SK-N-SH (cell line): Measurements from ENCODE around the gene BSG. TPM values are rescaled to one million over a fixed set of nuclear protein-coding genes. Genes with fewer than 3 reads are reported as not detected.

ENCODE experiments used
- CTCF ChIA-PET: fragments of 300-600, 350-600 bp; formaldehyde crosslinking; extraction: SDS; loops from one replicate; lab custom pipeline; 2021; lab: Yijun Ruan, JAX
- POLR2A ChIA-PET: fragments of 350-600 bp; sonication (Branson Sonifier 250); formaldehyde crosslinking; extraction: SDS; loops from one replicate; lab custom pipeline; 2020; ENCODE audit warnings: antibody characterized with exemption, inconsistent platforms; lab: Yijun Ruan, JAX
- DNase-seq: peaks from one replicate; pipeline ENCODE4 v3.0.0; 2012
- H2AFZ ChIP-seq: fragments of 200-600 bp; sonication (generic); 2 replicates; pipeline ENCODE4 v1.8.1; 2016; ENCODE audit warnings: antibody characterized with exemption, mild to moderate bottlenecking, low read depth
- H3F3A ChIP-seq: fragments of 200-600 bp; sonication (generic); replicated peaks from 2 replicates; pipeline ENCODE3; 2016; ENCODE audit warnings: antibody characterized with exemption, mild to moderate bottlenecking; ENCODE audit not compliant: insufficient read depth
- H3K27ac ChIP-seq, 2 experiments: fragments of 200-500 bp in 1 of 2; fragments of 200-600 bp in 1 of 2; sonication (Bioruptor generic) in 1 of 2; sonication (generic), shearing (Covaris generic) in 1 of 2; 2 replicates each; pipeline versions ENCODE4 v1.5.1 to v1.6.1; 2014 to 2016; ENCODE audit warnings: low read depth in 2 of 2, inconsistent platforms in 1 of 2, low read length in 1 of 2, mild to moderate bottlenecking in 1 of 2, mixed read lengths in 1 of 2
- H3K27me3 ChIP-seq: fragments of 200-600 bp; sonication (generic), shearing (Covaris generic); 2 replicates; pipeline ENCODE4 v1.6.1; 2016; ENCODE audit warnings: mixed run types; ENCODE audit not compliant: insufficient read depth
- H3K36me3 ChIP-seq, 2 experiments: fragments of 200-500 bp in 1 of 2; fragments of 200-600 bp in 1 of 2; sonication (Bioruptor generic) in 1 of 2; sonication (generic) in 1 of 2; replicated peaks in 1 of 2; 2 replicates each; pipeline versions ENCODE3 to v1.5.1; 2014 to 2016; ENCODE audit warnings: low read length in 1 of 2, mild to moderate bottlenecking in 1 of 2; ENCODE audit not compliant: insufficient read depth in 2 of 2, control insufficient read depth in 1 of 2
- H3K4me1 ChIP-seq, 2 experiments: fragments of 200-500 bp in 1 of 2; fragments of 200-600 bp in 1 of 2; sonication (Bioruptor generic) in 1 of 2; sonication (generic), shearing (Covaris generic) in 1 of 2; 2 replicates each; pipeline versions ENCODE4 v1.5.1 to v1.6.1; 2014 to 2016; ENCODE audit warnings: low read depth in 1 of 2, low read length in 1 of 2, mixed run types in 1 of 2; ENCODE audit not compliant: insufficient read depth in 2 of 2, control insufficient read depth in 1 of 2
- H3K4me2 ChIP-seq: fragments of 200-600 bp; sonication (generic), shearing (Covaris generic); 2 replicates; pipeline ENCODE4 v1.6.1; 2017; ENCODE audit warnings: mixed run types
- H3K4me3 ChIP-seq, 2 experiments: fragments of 200-500 bp in 1 of 2; fragments of 200-600 bp in 1 of 2; sonication (Bioruptor generic) in 1 of 2; sonication (generic), shearing (Covaris generic) in 1 of 2; 2 replicates each; pipeline versions ENCODE4 v1.5.1 to v1.8.1; 2014 to 2016; ENCODE audit warnings: low read depth in 2 of 2, inconsistent platforms in 1 of 2, low read length in 1 of 2, mild to moderate bottlenecking in 1 of 2, mixed read lengths in 1 of 2, moderate library complexity in 1 of 2
- H3K79me2 ChIP-seq: fragments of 200-600 bp; sonication (generic); 2 replicates; pipeline ENCODE4 v1.8.1; 2017; ENCODE audit warnings: mild to moderate bottlenecking; ENCODE audit not compliant: insufficient read depth
- H3K9ac ChIP-seq: fragments of 200-600 bp; sonication (generic); 2 replicates; pipeline ENCODE4 v1.6.1; 2017; ENCODE audit warnings: mixed run types
- H3K9me2 ChIP-seq: fragments of 200-600 bp; sonication (generic); 2 replicates; pipeline ENCODE4 v1.6.1; 2017; ENCODE audit warnings: mixed run types
- H3K9me3 ChIP-seq: fragments of 200-600 bp; sonication (generic); 2 replicates; pipeline ENCODE4 v1.6.1; 2017; ENCODE audit warnings: mixed run types, mild to moderate bottlenecking, moderate library complexity
- H4K20me1 ChIP-seq: fragments of 200-600 bp; sonication (generic); 2 replicates; pipeline ENCODE4 v1.6.1; 2017; ENCODE audit warnings: mild to moderate bottlenecking, mixed run types; ENCODE audit not compliant: insufficient read depth
- CHD2 ChIP-seq: fragments of 150-350 bp; IDR thresholded peaks from 2 replicates; pipeline ENCODE4 v1.6.1; 2018; ENCODE audit warnings: low read length; ENCODE audit not compliant: partially characterized antibody
- ELF1 ChIP-seq: IDR thresholded peaks from 2 replicates; pipeline ENCODE4 v1.4.0; 2012
- EP300 ChIP-seq, 2 experiments: IDR thresholded peaks; 2 replicates each; pipeline versions ENCODE4 v1.4.0 to v1.6.1; 2012; ENCODE audit warnings: borderline replicate concordance in 1 of 2, low read depth in 1 of 2, low read length in 1 of 2
- EZH2phosphoT487 ChIP-seq: fragments of 200-600 bp; sonication (generic); IDR thresholded peaks from 2 replicates; pipeline ENCODE4 v1.6.1; 2017; ENCODE audit warnings: low read depth, mixed run types, mild to moderate bottlenecking, antibody characterized with exemption, moderate library complexity, borderline replicate concordance
- FOSL2 ChIP-seq: IDR thresholded peaks from 2 replicates; pipeline ENCODE4 v1.4.0; 2012; ENCODE audit warnings: low read depth, mild to moderate bottlenecking, moderate library complexity, borderline replicate concordance
- FOXM1 ChIP-seq: IDR thresholded peaks from 2 replicates; pipeline ENCODE4 v1.4.0; 2012; ENCODE audit warnings: low read depth, mild to moderate bottlenecking
- GATA2 ChIP-seq: sonication (generic); formaldehyde crosslinking; IDR thresholded peaks from 2 replicates; pipeline ENCODE4 v1.5.0; 2020; ENCODE audit warnings: mild to moderate bottlenecking, missing genetic modification reagents
- IRF3 ChIP-seq: fragments of 150-350 bp; IDR thresholded peaks from 2 replicates; pipeline ENCODE4 v1.6.1; 2016; ENCODE audit warnings: mild to moderate bottlenecking, low read depth, low read length
- MEF2A ChIP-seq: IDR thresholded peaks from 2 replicates; pipeline ENCODE4 v1.4.0; 2012; ENCODE audit warnings: low read depth, borderline replicate concordance
- MXI1 ChIP-seq: IDR thresholded peaks from 2 replicates; pipeline ENCODE4 v1.6.1; 2012; ENCODE audit warnings: mild to moderate bottlenecking, low read depth, low read length, improper control_type of control experiment
- NFIC ChIP-seq: IDR thresholded peaks from 2 replicates; pipeline ENCODE4 v1.4.0; 2012; ENCODE audit warnings: borderline replicate concordance
- PBX3 ChIP-seq: IDR thresholded peaks from 2 replicates; pipeline ENCODE4; 2012
- RAD21 ChIP-seq: IDR thresholded peaks from 2 replicates; pipeline ENCODE4 v1.6.1; 2012; ENCODE audit warnings: mild to moderate bottlenecking, low read length
- RCOR1 ChIP-seq: fragments of 150-350 bp; IDR thresholded peaks from 2 replicates; pipeline ENCODE4 v1.6.1; 2017; ENCODE audit warnings: antibody characterized with exemption, low read length
- SIN3A ChIP-seq: IDR thresholded peaks from 2 replicates; pipeline ENCODE4 v1.6.1; 2012; ENCODE audit warnings: low read depth, mild to moderate bottlenecking, low read length, moderate library complexity, borderline replicate concordance
- TCF12 ChIP-seq: IDR thresholded peaks from 2 replicates; pipeline ENCODE4 v1.4.0; 2012
- TEAD4 ChIP-seq: IDR thresholded peaks from 2 replicates; pipeline ENCODE4 v1.4.0; 2012; ENCODE audit warnings: mild to moderate bottlenecking, borderline replicate concordance; ENCODE audit not compliant: insufficient read depth
- YY1 ChIP-seq: IDR thresholded peaks from 2 replicates; pipeline ENCODE4 v1.4.0; 2012; ENCODE audit warnings: low read depth, mild to moderate bottlenecking
- WGBS: methylation state at CpG from one replicate; pipeline ENCODE4 v1.1.6; 2017; ENCODE audit warnings: low lambda C conversion rate; 5-methylcytosine and 5-hydroxymethylcytosine counted together
- polyA plus RNA-seq, 3 experiments: library from polyadenylated mRNA; depleted of rRNA; stranded (reverse); fragments of >200 nt; gene quantifications; 2 replicates each; pipeline ENCODE4 v1.2.3, GENCODE V29; 2012

The BSG gene
- polyA plus RNA-seq, 1 of the 3 experiments (the other 2 are of a cell fraction) = 835 TPM

GRCh38 chr19:583198-583967 is 11.0 kb downstream of the BSG start:
- no peaks in the 10 kb centered on the region for H3K27me3 ChIP-seq
- no peak for DNase-seq
- no peak overlapping the region for H2AFZ ChIP-seq
- H3K4me1 ChIP-seq = peaks cover 1 to 6% of the 10 kb centered on the region in 2 experiments; a peak in 1 of 4 replicates
- H3K9me3 ChIP-seq = no peaks in the 10 kb centered on the region
- H3K4me2 ChIP-seq = no peak overlapping the region
- H3F3A ChIP-seq = peaks cover 20% of the 10 kb centered on the region
- WGBS = 92% methylated on average over 17 of the region's 27 CpGs
- no peak for TF ChIP-seq ELF1
- TF ChIP-seq MEF2A = no peak
- TF ChIP-seq FOSL2 = no peak
- no peak for TF ChIP-seq RCOR1
- TF ChIP-seq CHD2 = no peak
- TF ChIP-seq, all 33 proteins: peak for 0
- no peak overlapping the region; a peak in 1 of 4 replicates for H3K4me3 ChIP-seq
- H3K9ac ChIP-seq = no peak overlapping the region
- no peaks in the 10 kb centered on the region for H3K9me2 ChIP-seq
- CTCF ChIA-PET = interaction anchor here (0.7 to 2.8 kb wide), 16 partner anchors 8 to 61 kb away, joined by 3 to 30 read pairs (median 6); partner anchors contain the start of gene BSG
- peaks cover 22% of the 10 kb centered on the region for H3K79me2 ChIP-seq
- peaks cover 56% of the 10 kb centered on the region for H4K20me1 ChIP-seq
- no peak overlapping the region; a peak in 1 of 4 replicates for H3K27ac ChIP-seq
- peaks cover 0 to 32% of the 10 kb centered on the region in 2 experiments for H3K36me3 ChIP-seq
- POLR2A ChIA-PET = no interaction called here

GRCh38 chr19:583968-584239 is 11.5 kb downstream of the BSG start:
- 93% methylated on average over 3 of the region's 5 CpGs for WGBS
- DNase-seq = no peak
- TF ChIP-seq RAD21 (no peak), SIN3A (no peak), ELF1 (no peak), TCF12 (no peak), EP300 (IDR thresholded peaks at IDR 0.05; ENCODE audit: borderline replicate concordance in 1 of 2, low read depth in 1 of 2, low read length in 1 of 2) (no peak), NFIC (no peak), MXI1 (no peak), IRF3 (no peak), EZH2phosphoT487 (no peak), YY1 (no peak), GATA2 (CRISPR knock-in tag) (no peak), FOXM1 (no peak), PBX3 (no peak), MEF2A (no peak), TEAD4 (no peak)
- no peaks in the 10 kb centered on the region for H3K9me3 ChIP-seq
- H3K27ac ChIP-seq = no peak overlapping the region
- ChIA-PET CTCF (interaction anchor here (0.6 to 2.8 kb wide), 25 partner anchors 9 to 660 kb away, joined by 3 to 30 read pairs (median 5); partner anchors contain the start of genes BSG and CDC34), POLR2A (no interaction called here)
- peaks cover 20% of the 10 kb centered on the region for H3F3A ChIP-seq
- peaks cover 4 to 12% of the 10 kb centered on the region in 2 experiments; a peak in 1 of 4 replicates for H3K4me1 ChIP-seq
- no peak overlapping the region for H2AFZ ChIP-seq
- no peak overlapping the region for H3K4me2 ChIP-seq
- H3K9me2 ChIP-seq = no peaks in the 10 kb centered on the region
- no peaks in the 10 kb centered on the region for H3K27me3 ChIP-seq
- H3K9ac ChIP-seq = no peak overlapping the region
- peaks cover 16% of the 10 kb centered on the region for H3K79me2 ChIP-seq
- no peak overlapping the region for H3K4me3 ChIP-seq
- peaks cover 52% of the 10 kb centered on the region for H4K20me1 ChIP-seq
- H3K36me3 ChIP-seq = peaks cover 0 to 32% of the 10 kb centered on the region in 2 experiments
